ENCODE data around the gene CCDC92.

DNA sequence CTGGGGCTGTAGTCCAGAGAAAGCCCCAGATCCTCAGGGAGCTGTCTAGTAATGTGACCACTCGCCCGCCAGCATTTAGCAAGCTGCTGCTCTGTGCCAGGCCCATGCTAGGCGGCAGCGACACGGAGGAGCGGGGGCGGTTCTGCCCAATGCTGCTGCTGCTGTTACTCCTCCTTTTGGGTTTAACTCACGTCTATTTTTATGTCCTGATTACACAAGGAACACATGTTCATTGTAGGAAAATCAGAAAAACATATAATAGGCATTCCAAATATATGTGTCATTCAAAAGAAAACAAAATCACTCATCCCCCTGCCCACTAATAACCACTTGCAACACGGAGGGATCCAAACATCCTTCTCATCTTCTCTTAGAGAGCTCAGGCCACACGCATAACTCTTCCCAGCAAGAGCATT is 30.4 kb downstream of the CCDC92 start:
- TF ChIP-seq CTCF (IDR thresholded peaks at IDR 0.05; ENCODE audit: insufficient read depth, low read length, poor library complexity, severe bottlenecking): no peak
- no peak for TF ChIP-seq EZH2phosphoT487 (conservative IDR thresholded peaks at IDR 0.05; ENCODE audit: low read length)
